Gastroesophageal sphincter (tissue), 4 donors: ENCODE measurements around the gene EXOC1. TPM values are rescaled to one million over a fixed set of nuclear protein-coding genes. Genes with fewer than 3 reads are reported as not detected.

Source experiments
- ATAC-seq: fragments of 150-250 bp; one replicate; pipeline ENCODE4 v1.9.1; 2016; ENCODE audit warnings: mild to moderate bottlenecking, moderate library complexity
- H3K27ac ChIP-seq, 4 donors: fragments of 200-600 bp; sonication (generic) in 3 of 4; 1 replicate in 3 of 4; 2 replicates in 1 of 4; pipeline ENCODE4 v1.5.1; 2016 to 2019
- H3K27me3 ChIP-seq: fragments of 200-600 bp; sonication (generic); one replicate; pipeline ENCODE4 v1.5.1; 2019
- H3K36me3 ChIP-seq, 2 donors: fragments of 200-600 bp; sonication (generic); one replicate each; pipeline ENCODE4 v1.5.1; 2019; ENCODE audit warnings: control low read depth in 1 of 2
- H3K4me1 ChIP-seq, 3 donors: fragments of 200-600 bp; sonication (generic); 1 replicate in 2 of 3; 2 replicates in 1 of 3; pipeline ENCODE4 v1.5.1; 2016 to 2019; ENCODE audit warnings: control low read depth in 2 of 3
- H3K4me3 ChIP-seq, 2 donors: fragments of 200-600 bp; sonication (generic); one replicate each; pipeline ENCODE4 v1.5.1; 2019; ENCODE audit warnings: mild to moderate bottlenecking in 1 of 2, moderate library complexity in 1 of 2
- H3K9me3 ChIP-seq, 3 donors: fragments of 200-600 bp; sonication (generic); one replicate each; pipeline ENCODE4 v1.5.1; 2017 to 2019; ENCODE audit warnings: control low read depth in 2 of 3
- CTCF ChIP-seq, 4 experiments: fragments of 200-600 bp in 2 of 4; fragments of 450-650 bp in 2 of 4; sonication (generic) in 1 of 4; IDR thresholded peaks; one replicate each; pipeline ENCODE4 v1.5.1; 2017 to 2019; ENCODE audit warnings: antibody characterized with exemption in 4 of 4, mild to moderate bottlenecking in 2 of 4, moderate library complexity in 2 of 4
- EP300 ChIP-seq: sonication (generic); formaldehyde crosslinking; IDR thresholded peaks from one replicate; pipeline ENCODE4 v1.6.1; 2017; ENCODE audit warnings: antibody characterized with exemption, mild to moderate bottlenecking
- POLR2A ChIP-seq, 2 donors: fragments of 450-650 bp; IDR thresholded peaks; one replicate each; pipeline ENCODE4 v1.6.1; 2017; ENCODE audit warnings: antibody characterized with exemption in 2 of 2, mild to moderate bottlenecking in 2 of 2, moderate library complexity in 1 of 2
- POLR2AphosphoS5 ChIP-seq: sonication (generic); formaldehyde crosslinking; IDR thresholded peaks from one replicate; pipeline ENCODE4 v1.6.1; 2017; ENCODE audit warnings: antibody characterized with exemption
- WGBS, 2 donors: methylation state at CpG; one replicate each; pipeline ENCODE4 v1.1.5; 2018; ENCODE audit warnings: low coverage in 1 of 2; 5-methylcytosine and 5-hydroxymethylcytosine counted together
- total RNA-seq, 4 donors: library from RNA; depleted of rRNA; stranded (reverse); fragments of >200 nt; gene quantifications; one replicate each; pipeline ENCODE4 v1.1.0, GENCODE V29; 2016

Gene EXOC1
- total RNA-seq, 4 donors from 2014 or later = 30.2 to 48.6 (median 38.8) TPM

GRCh38 chr4:55907469-55907868 is 54.0 kb downstream of the EXOC1 start:
- Histone ChIP-seq H3K4me1 (no peaks in the 10 kb centered on the region), H3K9me3 (no peaks in the 10 kb centered on the region), H3K4me3 (no peak overlapping the region), H3K36me3 (peaks cover 0 to 37% of the 10 kb centered on the region in 2 donors), H3K27ac (no peak overlapping the region), H3K27me3 (no peaks in the 10 kb centered on the region)
- TF ChIP-seq POLR2AphosphoS5 (no peak), EP300 (no peak), POLR2A (IDR thresholded peaks at IDR 0.05) (no peak), CTCF (IDR thresholded peaks at IDR 0.05) (no peak)
- ATAC-seq = no peak

GRCh38 chr4:55910140-55910539 is 56.7 kb downstream of the EXOC1 start:
- no peaks in the 10 kb centered on the region for H3K27me3 ChIP-seq
- ATAC-seq = no peak
- H3K4me1 ChIP-seq = no peaks in the 10 kb centered on the region
- TF ChIP-seq CTCF (IDR thresholded peaks at IDR 0.05) = no peak
- peaks cover 0 to 10% of the 10 kb centered on the region in 2 donors for H3K36me3 ChIP-seq
- no peak overlapping the region for H3K27ac ChIP-seq
- no peaks in the 10 kb centered on the region for H3K9me3 ChIP-seq
- no peak overlapping the region for H3K4me3 ChIP-seq
- WGBS, 2 donors = 60 to 83% methylated on average over 1 of the region's 1 CpG

GRCh38 chr4:55912249-55912648 is 58.8 kb downstream of the EXOC1 start:
- Histone ChIP-seq H3K36me3 (no peaks in the 10 kb centered on the region), H3K9me3 (no peaks in the 10 kb centered on the region), H3K27me3 (no peaks in the 10 kb centered on the region), H3K4me1 (no peaks in the 10 kb centered on the region), H3K4me3 (no peak overlapping the region), H3K27ac (no peak overlapping the region)
- no peak for TF ChIP-seq POLR2AphosphoS5
- no peak for TF ChIP-seq POLR2A (IDR thresholded peaks at IDR 0.05)
- no peak for TF ChIP-seq EP300
- no peak for TF ChIP-seq CTCF (IDR thresholded peaks at IDR 0.05)
- WGBS, 2 donors = 73 to 82% methylated on average over 4 to 5 of the region's 6 CpGs
- ATAC-seq = no peak

GRCh38 chr4:55920571-55920970 is 67.1 kb downstream of the EXOC1 start:
- no peaks in the 10 kb centered on the region for H3K4me1 ChIP-seq
- 55 to 83% methylated on average over 1 to 4 of the region's 5 CpGs for WGBS, 2 donors
- no peak overlapping the region for H3K4me3 ChIP-seq
- H3K27me3 ChIP-seq = no peaks in the 10 kb centered on the region
- H3K27ac ChIP-seq = no peak overlapping the region
- H3K9me3 ChIP-seq = no peaks in the 10 kb centered on the region
- peak; percentile 48 for ATAC-seq
- H3K36me3 ChIP-seq = no peaks in the 10 kb centered on the region
- no peak for TF ChIP-seq EP300
- TF ChIP-seq POLR2AphosphoS5 = no peak
- no peak for TF ChIP-seq POLR2A (IDR thresholded peaks at IDR 0.05)
- no peak for TF ChIP-seq CTCF (IDR thresholded peaks at IDR 0.05)

GRCh38 chr4:55921093-55921492 is 67.6 kb downstream of the EXOC1 start:
- no peaks in the 10 kb centered on the region for H3K27me3 ChIP-seq
- H3K4me1 ChIP-seq = no peaks in the 10 kb centered on the region
- 72 to 88% methylated on average over 3 of the region's 3 CpGs for WGBS, 2 donors
- no peak for TF ChIP-seq POLR2AphosphoS5
- TF ChIP-seq EP300 = no peak
- TF ChIP-seq POLR2A (IDR thresholded peaks at IDR 0.05) = no peak
- no peak for TF ChIP-seq CTCF (IDR thresholded peaks at IDR 0.05)
- no peak overlapping the region for H3K4me3 ChIP-seq
- no peaks in the 10 kb centered on the region for H3K36me3 ChIP-seq
- ATAC-seq = no peak
- H3K27ac ChIP-seq = no peak overlapping the region
- no peaks in the 10 kb centered on the region for H3K9me3 ChIP-seq
